GM12878 (cell line): ENCODE results near the gene IGFBP6. TPM values are rescaled to one million over a fixed set of nuclear protein-coding genes. Genes with fewer than 3 reads are reported as not detected.

ENCODE experiments used
- ATAC-seq: fragments of 200-7000 bp; cut with Tn5 transposase; 3 replicates; pipeline ENCODE4 v1.9.1; 2020; ENCODE audit warnings: mild to moderate bottlenecking, moderate library complexity
- BruUV-seq: library from RNA; stranded (reverse); fragments of 400-500 nt; replicated peaks from 2 replicates; lab custom pipeline; 2021; lab: Mats Ljungman, UMichigan
- CTCF ChIA-PET: fragments of 300-600 bp; sonication (Branson Sonifier 250); formaldehyde crosslinking; extraction: SDS; loops from one replicate; lab custom pipeline; 2021; ENCODE audit warnings: inconsistent platforms; lab: Yijun Ruan, JAX
- POLR2A ChIA-PET: fragments of 350-600 bp; formaldehyde crosslinking; extraction: SDS; loops from one replicate; lab custom pipeline; 2021; ENCODE audit warnings: inconsistent platforms; lab: Charles Lee
- RAD21 ChIA-PET: fragments of 300-600 bp; sonication (Branson Sonifier 250); formaldehyde crosslinking; loops from one replicate; lab custom pipeline; 2023; ENCODE audit warnings: antibody characterized with exemption; ENCODE audit not compliant: unreplicated experiment; lab: Charles Lee
- SMC1A ChIA-PET: fragments of 300-600 bp; sonication (Branson Sonifier 250); formaldehyde crosslinking; loops from one replicate; lab custom pipeline; 2023; ENCODE audit not compliant: unreplicated experiment, uncharacterized antibody; lab: Charles Lee
- DNase-seq: peaks from one replicate; pipeline ENCODE4 v3.0.0-alpha.2; 2011; ENCODE audit warnings: low read depth, low spot score
- FAIRE-seq: peaks from 3 replicates; lab custom pipeline; 2011; peaks lifted over from hg19 to GRCh38; lab: Jason Lieb, UNC
- H2AFZ ChIP-seq: 2 replicates; pipeline ENCODE4 v1.6.0; 2011; ENCODE audit warnings: low read depth, low read length, control low read depth; ENCODE audit not compliant: control insufficient read depth
- H3K27ac ChIP-seq: 2 replicates; pipeline ENCODE4 v1.5.1; 2011; ENCODE audit warnings: control low read depth; ENCODE audit not compliant: control insufficient read depth, insufficient read depth
- H3K27me3 ChIP-seq, 2 experiments: replicated peaks in 1 of 2; 2 replicates each; pipeline versions ENCODE4 v1.6.0 to v1.6.1; 2011; ENCODE audit warnings: low read length in 1 of 2; ENCODE audit not compliant: control insufficient read depth in 2 of 2, insufficient read depth in 2 of 2
- H3K36me3 ChIP-seq, 2 experiments: 2 replicates each; pipeline ENCODE4 v1.5.1; 2011; ENCODE audit warnings: low read length in 1 of 2; ENCODE audit not compliant: control insufficient read depth in 2 of 2, insufficient read depth in 2 of 2
- H3K4me1 ChIP-seq: 2 replicates; pipeline ENCODE4 v1.6.1; 2011; ENCODE audit warnings: mild to moderate bottlenecking, low read length, moderate library complexity, mixed read lengths; ENCODE audit not compliant: control insufficient read depth, insufficient read depth
- H3K4me2 ChIP-seq: 2 replicates; pipeline ENCODE4 v1.6.0; 2011; ENCODE audit warnings: control low read depth; ENCODE audit not compliant: control insufficient read depth, insufficient read depth
- H3K4me3 ChIP-seq: fragments of 200-600 bp; sonication (generic); 2 replicates; pipeline ENCODE4 v1.5.1; 2016
- H3K79me2 ChIP-seq: 2 replicates; pipeline ENCODE4 v1.6.0; 2011; ENCODE audit warnings: low read length; ENCODE audit not compliant: control insufficient read depth, insufficient read depth
- H3K9ac ChIP-seq: 2 replicates; pipeline ENCODE4 v1.8.0; 2011; ENCODE audit warnings: low read length, control low read depth, mixed read lengths; ENCODE audit not compliant: control insufficient read depth, insufficient read depth
- H3K9me3 ChIP-seq: replicated peaks from 3 replicates; pipeline ENCODE4 v1.5.1; 2011; ENCODE audit warnings: mild to moderate bottlenecking, low read length; ENCODE audit not compliant: control insufficient read depth, insufficient read depth
- H4K20me1 ChIP-seq: 2 replicates; pipeline ENCODE4 v1.6.0; 2011; ENCODE audit not compliant: control insufficient read depth, insufficient read depth
- ATF7 ChIP-seq: fragments of 450-650 bp; IDR thresholded peaks from 2 replicates; pipeline ENCODE4 v1.6.1; 2016; ENCODE audit warnings: low read depth, mild to moderate bottlenecking
- BRCA1 ChIP-seq: IDR thresholded peaks from 2 replicates; pipeline ENCODE4 v1.6.1; 2011; ENCODE audit warnings: low read depth, low read length, improper control_type of control experiment
- CBFB ChIP-seq: IDR thresholded peaks from 2 replicates; pipeline ENCODE4 v1.6.1; 2016; ENCODE audit warnings: antibody characterized with exemption, low read depth
- EGR1 ChIP-seq, 2 experiments: IDR thresholded peaks; 1 replicate in 1 of 2; 2 replicates in 1 of 2; pipeline ENCODE4 v1.6.1; 2011 to 2012; ENCODE audit warnings: low read depth in 2 of 2, low read length in 2 of 2, borderline replicate concordance in 1 of 2, mild to moderate bottlenecking in 1 of 2, moderate library complexity in 1 of 2
- JUNB ChIP-seq: IDR thresholded peaks from 2 replicates; pipeline ENCODE4 v1.6.1; 2016; ENCODE audit warnings: antibody characterized with exemption, mild to moderate bottlenecking
- LARP7 ChIP-seq: fragments of 450-650 bp; IDR thresholded peaks from 2 replicates; pipeline ENCODE4 v1.6.1; 2017; ENCODE audit warnings: mild to moderate bottlenecking
- MTA3 ChIP-seq: IDR thresholded peaks from 2 replicates; pipeline ENCODE4 v1.6.1; 2012; ENCODE audit warnings: low read length, inconsistent platforms, borderline replicate concordance
- PML ChIP-seq: IDR thresholded peaks from 2 replicates; pipeline ENCODE4 v1.6.1; 2012; ENCODE audit warnings: low read length, inconsistent platforms
- SMARCA5 ChIP-seq: fragments of 450-650 bp; IDR thresholded peaks from 2 replicates; pipeline ENCODE4 v1.6.1; 2017; ENCODE audit warnings: mild to moderate bottlenecking
- SMC3 ChIP-seq: IDR thresholded peaks from 2 replicates; pipeline ENCODE4 v1.6.1; 2011; ENCODE audit warnings: low read length, improper control_type of control experiment, borderline replicate concordance
- SREBF2 ChIP-seq: IDR thresholded peaks from 2 replicates; pipeline ENCODE4 v1.6.1; 2012; ENCODE audit warnings: mild to moderate bottlenecking, low read length
- TARDBP ChIP-seq: IDR thresholded peaks from 2 replicates; pipeline ENCODE4 v1.6.1; 2016; ENCODE audit warnings: borderline replicate concordance
- ZNF274 ChIP-seq: IDR thresholded peaks from one replicate; pipeline ENCODE4 v1.8.0; 2011; ENCODE audit not compliant: insufficient read length, insufficient read depth
- ZSCAN29 ChIP-seq: fragments of 450-650 bp; IDR thresholded peaks from 2 replicates; pipeline ENCODE4 v1.6.1; 2017; ENCODE audit warnings: mild to moderate bottlenecking, moderate library complexity
- ZZZ3 ChIP-seq: IDR thresholded peaks from 2 replicates; pipeline ENCODE4 v1.6.1; 2011; ENCODE audit warnings: low read depth; ENCODE audit not compliant: control insufficient read depth, insufficient read length
- WGBS: methylation state at CpG from one replicate; pipeline ENCODE4 v1.1.6; 2016; ENCODE audit warnings: low lambda C conversion rate; ENCODE audit not compliant: insufficient replicate concordance, insufficient coverage; ENCODE audit errors: missing lambda C conversion rate; 5-methylcytosine and 5-hydroxymethylcytosine counted together
- in situ Hi-C: fragments of 300-500 bp; cut with MboI; formaldehyde crosslinking; loops from 9 replicates; pipeline ENCODE4 v1.14.3; 2018; ENCODE audit warnings: mixed read lengths
- intact Hi-C: fragments of 100-400 bp; cut with micrococcal nuclease; formaldehyde crosslinking; loops from one replicate; pipeline ENCODE4 v1.14.2; 2022; ENCODE audit not compliant: unreplicated experiment
- polyA plus RNA-seq, 11 experiments: library from polyadenylated mRNA; depleted of rRNA in 4 of 11; unstranded in 6 of 11; stranded (reverse) in 5 of 11; fragments of >200 nt; fragmentation: Nextera tagmentation in 4 of 11; fragmentation: Illumina TruSeq in 1 of 11; extraction: Ambion mirVana in 4 of 11; extraction: Trizol in 1 of 11; gene quantifications; 1 replicate in 1 of 11; 2 replicates in 10 of 11; pipeline versions ENCODE4 v1.2.1 to v1.2.3, GENCODE V29; 2011 to 2016; ENCODE audit warnings: inconsistent platforms in 2 of 11, missing spikeins in 2 of 11, low read depth in 1 of 11
- total RNA-seq, 4 experiments: library from RNA; depleted of rRNA in 3 of 4; stranded (reverse); fragments of >200 nt in 3 of 4; fragmentation: Illumina TruSeq in 1 of 4; extraction: Trizol in 1 of 4; gene quantifications; 2 replicates each; pipeline versions ENCODE4 v1.2.1 to v1.2.3, GENCODE V29; 2013 to 2021
- TF ChIP-seq, protein P1 (sequence below): fragments of 450-650 bp; IDR thresholded peaks from 2 replicates; pipeline ENCODE4 v1.6.1; 2016; ENCODE audit warnings: mild to moderate bottlenecking, moderate library complexity, borderline replicate concordance
- TF ChIP-seq, protein P2 (sequence below): fragments of 450-650 bp; IDR thresholded peaks from 2 replicates; pipeline ENCODE4 v1.6.1; 2016; ENCODE audit warnings: mild to moderate bottlenecking
- TF ChIP-seq, protein P3 (sequence below): IDR thresholded peaks from 2 replicates; pipeline ENCODE4 v1.6.1; 2011; ENCODE audit warnings: borderline replicate concordance, low read depth, mild to moderate bottlenecking, moderate library complexity, mixed read lengths, low read length; ENCODE audit not compliant: insufficient read depth; ENCODE audit errors: extremely low read length

IGFBP6 gene
- total and polyA plus RNA-seq, 10 of the 15 experiments (the other 5 are each of a cell fraction or from before 2014, with no cell fraction given): 0.09 to 0.87 (median 0.56) TPM; not detected in 3

DNA sequence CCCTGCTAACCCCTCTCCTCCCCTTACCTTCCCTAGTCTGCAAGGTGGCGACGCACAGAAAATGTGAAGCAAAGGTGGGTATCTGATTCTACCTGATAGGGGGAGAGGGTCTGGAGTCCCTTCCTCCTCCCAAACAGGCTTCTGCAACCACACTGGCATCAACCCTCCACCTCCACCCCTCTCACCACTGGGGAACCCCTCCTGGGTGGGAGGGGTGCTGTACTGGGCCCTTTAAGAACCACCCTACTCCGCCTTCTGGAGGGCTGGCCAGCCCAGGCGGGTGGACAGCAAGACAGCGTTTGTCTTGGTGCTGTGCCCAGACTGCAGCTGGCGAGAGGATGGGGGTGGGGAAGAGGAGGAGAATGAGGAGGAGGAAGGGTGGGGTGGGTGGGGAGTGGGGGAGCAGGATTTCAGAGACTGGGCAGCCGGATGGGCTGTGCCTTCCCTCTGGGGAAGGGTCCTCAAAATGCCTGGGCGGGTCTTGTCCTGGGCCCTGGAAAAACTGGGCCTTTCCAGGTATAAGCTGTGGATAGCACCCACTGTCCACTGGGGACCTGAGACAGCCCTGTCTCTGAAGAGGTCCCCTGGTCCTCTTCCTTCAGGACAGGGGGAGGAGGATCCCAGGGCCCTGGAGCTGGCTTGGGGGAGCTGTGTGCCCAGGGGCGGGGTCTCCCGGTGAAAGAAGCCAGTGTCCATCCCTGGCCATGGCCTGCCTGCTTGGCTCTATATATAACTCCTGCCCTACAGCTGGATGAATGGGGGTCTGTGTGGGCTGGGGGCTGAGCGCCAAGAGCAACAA is 44.8 kb upstream of the IGFBP6 start:
- RAD21 ChIA-PET: no interaction called here
- DNase-seq: no peak

More for the DNA sequence above, 44.8 kb upstream of the IGFBP6 start:
- ChIA-PET CTCF (interaction anchor here (0.6 to 1.7 kb wide), 4 partner anchors 11 to 216 kb away, joined by 3 to 5 read pairs (median 3); partner anchors contain the start of gene ESPL1), SMC1A (interaction anchor here (0.7 kb wide), 1 partner anchor 13 kb away, joined by 3 read pairs; no protein-coding TSS in a partner anchor), POLR2A (interaction anchor here (0.8 kb wide), 1 partner anchor 27 kb away, joined by 6 read pairs; the partner anchor contains the start of gene SPRYD3)
- no peak overlapping the region for H2AFZ ChIP-seq
- H3K27me3 ChIP-seq: no peaks in the 10 kb centered on the region
- no peaks in the 10 kb centered on the region for H3K9me3 ChIP-seq
- H3K4me1 ChIP-seq: peaks cover 17% of the 10 kb centered on the region
- H4K20me1 ChIP-seq: no peaks in the 10 kb centered on the region; the same call in 1 of the 2 replicates
- intact Hi-C loops: loop anchor here (5.0 kb wide), 1 partner anchor 45 kb away; the partner anchor contains the start of gene IGFBP6
- H3K9ac ChIP-seq: no peak overlapping the region
- WGBS: 53% methylated on average over 9 of the region's 11 CpGs
- ATAC-seq: no peak
- H3K36me3 ChIP-seq: no peaks in the 10 kb centered on the region
- H3K79me2 ChIP-seq: no peaks in the 10 kb centered on the region
- no peak for TF ChIP-seq EGR1 (IDR thresholded peaks at IDR 0.05; ENCODE audit: borderline replicate concordance in 1 of 2, low read depth in 2 of 2, low read length in 2 of 2)
- TF ChIP-seq SREBF2: no peak
- TF ChIP-seq JUNB: no peak
- TF ChIP-seq ZNF274: no peak
- no peak for TF ChIP-seq LARP7
- TF ChIP-seq ZZZ3: no peak
- TF ChIP-seq SMARCA5: no peak
- TF ChIP-seq CBFB: no peak
- TF ChIP-seq MTA3: no peak
- TF ChIP-seq ZSCAN29: no peak
- no peak for TF ChIP-seq SMC3
- TF ChIP-seq, protein P1, sequence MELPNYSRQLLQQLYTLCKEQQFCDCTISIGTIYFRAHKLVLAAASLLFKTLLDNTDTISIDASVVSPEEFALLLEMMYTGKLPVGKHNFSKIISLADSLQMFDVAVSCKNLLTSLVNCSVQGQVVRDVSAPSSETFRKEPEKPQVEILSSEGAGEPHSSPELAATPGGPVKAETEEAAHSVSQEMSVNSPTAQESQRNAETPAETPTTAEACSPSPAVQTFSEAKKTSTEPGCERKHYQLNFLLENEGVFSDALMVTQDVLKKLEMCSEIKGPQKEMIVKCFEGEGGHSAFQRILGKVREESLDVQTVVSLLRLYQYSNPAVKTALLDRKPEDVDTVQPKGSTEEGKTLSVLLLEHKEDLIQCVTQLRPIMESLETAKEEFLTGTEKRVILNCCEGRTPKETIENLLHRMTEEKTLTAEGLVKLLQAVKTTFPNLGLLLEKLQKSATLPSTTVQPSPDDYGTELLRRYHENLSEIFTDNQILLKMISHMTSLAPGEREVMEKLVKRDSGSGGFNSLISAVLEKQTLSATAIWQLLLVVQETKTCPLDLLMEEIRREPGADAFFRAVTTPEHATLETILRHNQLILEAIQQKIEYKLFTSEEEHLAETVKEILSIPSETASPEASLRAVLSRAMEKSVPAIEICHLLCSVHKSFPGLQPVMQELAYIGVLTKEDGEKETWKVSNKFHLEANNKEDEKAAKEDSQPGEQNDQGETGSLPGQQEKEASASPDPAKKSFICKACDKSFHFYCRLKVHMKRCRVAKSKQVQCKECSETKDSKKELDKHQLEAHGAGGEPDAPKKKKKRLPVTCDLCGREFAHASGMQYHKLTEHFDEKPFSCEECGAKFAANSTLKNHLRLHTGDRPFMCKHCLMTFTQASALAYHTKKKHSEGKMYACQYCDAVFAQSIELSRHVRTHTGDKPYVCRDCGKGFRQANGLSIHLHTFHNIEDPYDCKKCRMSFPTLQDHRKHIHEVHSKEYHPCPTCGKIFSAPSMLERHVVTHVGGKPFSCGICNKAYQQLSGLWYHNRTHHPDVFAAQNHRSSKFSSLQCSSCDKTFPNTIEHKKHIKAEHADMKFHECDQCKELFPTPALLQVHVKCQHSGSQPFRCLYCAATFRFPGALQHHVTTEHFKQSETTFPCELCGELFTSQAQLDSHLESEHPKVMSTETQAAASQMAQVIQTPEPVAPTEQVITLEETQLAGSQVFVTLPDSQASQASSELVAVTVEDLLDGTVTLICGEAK: no peak
- TF ChIP-seq PML: no peak
- TF ChIP-seq, protein P2, sequence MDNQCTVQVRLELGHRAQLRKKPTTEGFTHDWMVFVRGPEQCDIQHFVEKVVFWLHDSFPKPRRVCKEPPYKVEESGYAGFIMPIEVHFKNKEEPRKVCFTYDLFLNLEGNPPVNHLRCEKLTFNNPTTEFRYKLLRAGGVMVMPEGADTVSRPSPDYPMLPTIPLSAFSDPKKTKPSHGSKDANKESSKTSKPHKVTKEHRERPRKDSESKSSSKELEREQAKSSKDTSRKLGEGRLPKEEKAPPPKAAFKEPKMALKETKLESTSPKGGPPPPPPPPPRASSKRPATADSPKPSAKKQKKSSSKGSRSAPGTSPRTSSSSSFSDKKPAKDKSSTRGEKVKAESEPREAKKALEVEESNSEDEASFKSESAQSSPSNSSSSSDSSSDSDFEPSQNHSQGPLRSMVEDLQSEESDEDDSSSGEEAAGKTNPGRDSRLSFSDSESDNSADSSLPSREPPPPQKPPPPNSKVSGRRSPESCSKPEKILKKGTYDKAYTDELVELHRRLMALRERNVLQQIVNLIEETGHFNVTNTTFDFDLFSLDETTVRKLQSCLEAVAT: no peak
- TF ChIP-seq TARDBP: no peak
- TF ChIP-seq BRCA1: no peak
- TF ChIP-seq, protein P3, sequence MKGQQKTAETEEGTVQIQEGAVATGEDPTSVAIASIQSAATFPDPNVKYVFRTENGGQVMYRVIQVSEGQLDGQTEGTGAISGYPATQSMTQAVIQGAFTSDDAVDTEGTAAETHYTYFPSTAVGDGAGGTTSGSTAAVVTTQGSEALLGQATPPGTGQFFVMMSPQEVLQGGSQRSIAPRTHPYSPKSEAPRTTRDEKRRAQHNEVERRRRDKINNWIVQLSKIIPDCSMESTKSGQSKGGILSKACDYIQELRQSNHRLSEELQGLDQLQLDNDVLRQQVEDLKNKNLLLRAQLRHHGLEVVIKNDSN: no peak
- TF ChIP-seq ATF7: no peak
- H3K4me3 ChIP-seq: no peak overlapping the region
- FAIRE-seq: no peak
- no peak overlapping the region for H3K27ac ChIP-seq
- BruUV-seq: no TSS peak
- H3K4me2 ChIP-seq: no peak overlapping the region
- in situ Hi-C loops: no loop called here
